ENCODE data around the gene DLGAP1.
A peak's percentile ranks its signal among the peaks of the same experiment; 100 is the strongest.
"Not testable (repeated sequence)": the region's sequence is repeated elsewhere in the genome, so short reads cannot be mapped to it uniquely, and the experiment has no call there.

Gene DLGAP1

DNA sequence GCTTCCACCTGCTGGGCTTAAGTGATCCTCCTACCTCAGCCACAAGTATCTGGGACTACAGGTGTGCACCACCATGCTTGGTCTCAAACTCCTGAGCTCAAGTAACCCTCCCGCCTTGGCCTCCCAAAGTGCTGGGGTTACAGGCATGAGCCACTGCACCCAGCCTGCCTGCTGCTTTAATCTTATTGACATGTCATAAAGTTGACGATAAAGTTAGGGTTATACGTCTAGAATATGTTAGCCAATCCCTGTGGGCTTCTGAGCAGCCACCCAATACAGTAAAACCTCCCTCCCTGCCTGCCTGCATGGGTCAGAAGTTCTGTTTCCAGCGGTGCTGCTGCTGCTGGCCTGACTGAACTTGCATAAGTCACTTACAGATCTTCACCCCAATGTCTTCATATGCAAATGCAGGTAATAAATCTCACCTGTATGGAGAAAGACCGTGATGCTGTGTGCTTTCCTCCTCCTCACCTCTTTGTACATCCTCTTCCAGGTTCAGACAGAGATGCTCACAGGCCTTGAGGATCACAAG lies 975.1 kb downstream of the DLGAP1 start:
- no peak for DNase-seq

GRCh38 chr18:3478262-3478978 lies 976.7 kb downstream of the DLGAP1 start:
- no peak for DNase-seq

- no peak for DNase-seq
Observed at GRCh38 chr18:3472681-3473544, 982.2 kb downstream of the DLGAP1 start.

GRCh38 chr18:3472121-3472520 lies 983.0 kb downstream of the DLGAP1 start:
- not testable (repeated sequence) for DNase-seq

- DNase-seq = no peak
Observed at GRCh38 chr18:3471141-3471648, 983.9 kb downstream of the DLGAP1 start.

- DNase-seq = no peak
Observed at GRCh38 chr18:3468833-3469232, 986.3 kb downstream of the DLGAP1 start.

DNA sequence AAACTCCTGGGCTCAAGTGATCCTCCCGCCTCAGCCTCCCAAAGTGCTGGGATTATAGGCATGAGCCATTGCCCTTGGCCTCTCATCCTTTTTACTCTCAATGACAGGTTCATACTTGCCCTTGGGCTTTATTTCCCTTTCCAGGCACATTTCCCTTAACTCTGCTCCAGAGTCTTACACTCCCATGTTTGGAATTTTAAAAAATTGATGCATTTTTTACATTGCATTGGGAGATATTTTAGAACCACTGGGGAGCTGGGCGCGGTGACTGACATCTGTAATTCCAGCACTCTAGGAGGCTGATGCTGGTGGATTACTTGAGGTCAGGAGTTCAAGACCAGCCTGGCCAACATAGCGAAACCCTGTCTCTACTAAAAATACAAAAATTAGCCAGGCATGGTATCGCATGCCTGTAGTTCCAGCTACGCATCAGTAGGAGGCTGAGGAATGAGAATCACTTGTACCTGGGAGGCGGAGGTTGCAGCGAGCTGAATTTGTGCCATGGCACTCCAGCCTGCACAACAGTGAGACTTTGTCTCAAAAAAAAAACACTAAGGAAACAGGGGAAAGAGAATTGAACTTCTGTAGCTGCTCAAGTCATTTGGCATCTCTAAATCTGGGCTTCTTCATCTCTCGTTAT lies 986.9 kb downstream of the DLGAP1 start:
- no peak for DNase-seq

DNA sequence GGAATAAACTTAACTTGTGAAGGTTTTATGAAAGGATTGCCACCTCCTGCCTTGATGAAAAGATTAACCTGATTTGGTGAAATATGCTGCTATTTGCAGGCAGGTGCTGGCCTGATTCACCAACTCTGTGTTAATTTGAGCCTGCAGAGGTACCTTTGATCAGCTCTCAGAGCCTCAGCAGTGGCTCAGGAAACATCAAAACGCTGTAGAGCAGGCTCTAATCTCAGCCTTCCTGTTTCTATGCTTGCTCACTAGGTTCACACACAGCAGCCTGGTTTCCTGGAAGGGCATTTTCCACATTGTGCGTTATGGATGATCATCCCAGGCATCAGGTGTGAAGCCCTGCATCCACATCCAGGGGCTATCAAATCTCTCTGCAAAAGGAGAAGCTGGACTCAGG lies 988.2 kb downstream of the DLGAP1 start:
- peak; percentile 59 for DNase-seq

- no peak for DNase-seq
Observed at GRCh38 chr18:3466045-3466444, 989.1 kb downstream of the DLGAP1 start.

DNA sequence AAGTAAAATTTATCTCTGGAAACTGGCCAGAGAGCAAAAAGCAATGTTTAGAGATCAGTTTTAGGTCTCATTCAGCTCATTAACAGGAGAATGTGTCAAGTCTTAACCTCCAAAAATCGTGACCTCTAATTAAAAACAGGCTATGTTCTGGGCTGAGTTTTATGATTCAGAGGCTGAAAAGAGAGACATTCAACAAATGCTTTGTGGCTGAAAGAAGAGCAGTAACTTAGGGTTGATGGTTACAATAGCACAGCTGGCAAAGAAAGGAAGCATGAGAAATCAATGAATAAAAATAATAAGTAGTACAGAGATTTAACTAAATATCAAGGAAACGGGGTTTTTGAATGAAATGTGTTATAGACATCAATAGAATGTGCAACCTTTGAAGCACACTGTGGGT lies 992.1 kb downstream of the DLGAP1 start:
- no peak for DNase-seq

DNA sequence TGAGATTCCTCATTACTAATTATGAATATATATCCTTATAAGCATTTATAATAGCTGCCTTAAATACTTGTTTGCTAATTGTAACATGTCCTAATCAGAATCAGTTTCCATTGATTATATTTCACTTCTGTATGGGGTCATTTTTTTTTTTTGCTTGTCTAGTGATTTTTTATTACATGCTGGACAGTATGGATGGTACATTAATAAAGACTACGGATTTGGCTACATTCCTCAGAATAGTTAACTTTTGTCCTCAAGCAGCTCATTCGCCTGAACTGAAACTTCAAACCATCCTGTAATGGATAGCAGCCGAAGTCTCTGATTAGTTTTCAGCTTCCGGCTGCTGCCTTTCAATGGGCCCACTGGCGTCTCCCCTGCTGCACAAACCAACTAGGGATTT lies 993.4 kb downstream of the DLGAP1 start:
- no peak for DNase-seq

DNA sequence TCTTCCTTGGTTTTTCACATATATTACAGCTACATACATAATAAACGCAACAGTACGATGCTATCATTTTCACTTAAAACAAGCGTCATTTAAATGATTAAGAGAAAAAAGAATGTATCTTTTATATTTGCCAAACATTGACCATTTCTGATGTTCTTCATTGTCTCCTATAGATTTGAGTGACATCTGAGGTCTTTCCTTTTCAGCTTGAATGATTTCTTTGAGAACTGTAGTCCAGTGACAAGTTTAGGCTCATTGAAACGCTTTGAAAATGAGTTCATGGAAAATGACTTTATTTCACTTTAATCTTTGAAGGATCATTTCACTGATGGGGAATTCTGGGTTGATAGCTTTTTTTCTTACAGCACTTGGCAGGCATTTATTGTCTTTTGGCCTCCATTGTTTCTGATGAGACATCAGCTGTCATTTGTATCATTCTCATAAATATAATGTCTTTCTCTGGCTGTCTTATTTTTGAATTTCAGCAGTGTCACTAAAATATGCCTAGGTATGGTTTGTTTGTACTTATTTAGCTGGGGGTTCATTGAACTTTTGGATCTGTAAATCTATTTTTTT lies 994.2 kb downstream of the DLGAP1 start:
- no peak for DNase-seq

- DNase-seq = no peak
Observed at GRCh38 chr18:3458952-3459853, 995.9 kb downstream of the DLGAP1 start.

GRCh38 chr18:3458378-3458777 lies 996.7 kb downstream of the DLGAP1 start:
- DNase-seq = no peak

- no peak for DNase-seq
Observed at GRCh38 chr18:3457261-3457724, 997.8 kb downstream of the DLGAP1 start.

- no peak for DNase-seq
Observed at GRCh38 chr18:3456686-3457069, 998.4 kb downstream of the DLGAP1 start.

DNA sequence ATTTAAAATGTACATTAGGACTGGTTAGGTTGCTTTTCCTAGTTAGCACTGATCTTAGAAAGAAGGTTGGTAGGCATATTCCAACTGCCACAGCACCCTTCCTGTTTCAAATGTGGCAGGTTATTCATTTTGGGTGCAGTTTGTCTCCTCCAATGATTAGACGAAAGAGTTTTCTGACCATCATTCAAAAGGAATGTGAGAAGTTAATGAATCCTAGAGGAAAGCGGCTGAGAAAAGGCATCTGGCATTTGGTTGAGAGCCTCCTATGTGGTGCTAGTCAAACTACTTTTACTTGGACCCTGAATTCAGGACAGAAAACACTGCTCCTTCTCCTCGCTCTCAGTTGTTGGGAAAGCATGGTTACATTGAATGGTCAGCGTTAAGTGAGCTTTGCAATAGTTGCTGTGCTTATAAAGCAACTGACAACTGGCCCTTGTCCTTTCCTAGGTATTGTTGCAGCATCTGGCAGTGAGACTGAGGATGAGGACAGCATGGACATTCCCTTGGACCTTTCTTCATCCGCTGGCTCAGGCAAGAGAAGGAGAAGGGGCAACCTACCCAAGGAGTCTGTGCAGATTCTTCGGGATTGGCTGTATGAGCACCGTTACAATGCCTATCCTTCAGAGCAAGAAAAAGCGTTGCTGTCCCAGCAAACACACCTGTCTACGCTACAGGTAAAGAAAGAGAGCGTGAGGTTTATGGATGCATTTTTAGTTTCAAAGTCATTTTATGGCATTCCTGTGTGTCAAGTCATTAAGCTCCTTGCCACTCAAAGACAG lies 999.0 kb downstream of the DLGAP1 start:
- DNase-seq = no peak

DNA sequence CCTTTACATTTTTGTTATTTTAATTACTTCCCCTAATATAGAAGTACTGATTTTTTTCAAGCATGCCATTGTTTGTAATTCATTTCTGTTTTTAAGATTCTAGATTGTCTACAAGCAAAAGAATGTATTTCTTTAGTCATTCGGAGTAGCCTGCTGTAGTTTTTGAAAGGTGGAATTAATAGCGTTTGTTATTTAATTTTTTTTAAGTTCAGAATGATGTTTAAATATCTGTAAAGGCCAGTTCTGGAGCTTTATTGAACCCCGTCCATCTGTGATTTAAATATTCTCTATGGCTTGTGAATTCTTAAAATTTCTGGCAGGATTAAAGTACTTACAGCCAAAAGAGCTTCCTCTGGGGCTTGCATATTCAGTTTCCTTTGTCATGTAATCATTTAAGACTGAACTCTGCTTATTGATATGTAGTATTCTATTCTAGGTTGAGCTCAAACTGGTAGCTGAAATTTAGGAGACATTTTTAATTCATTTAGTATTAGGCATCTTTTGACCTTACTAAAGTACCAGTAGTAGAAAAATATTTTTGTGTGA lies 999.9 kb downstream of the DLGAP1 start:
- no peak for DNase-seq

GRCh38 chr18:3454365-3455089 lies 1000.6 kb downstream of the DLGAP1 start:
- DNase-seq = peak; percentile 63

All from islet precursor cell (in vitro differentiated cells).